ENCODE measurements around the gene ATP6V1G1.

The ATP6V1G1 gene

GRCh38 chr9:114633438-114634089 is 46.0 kb downstream of the ATP6V1G1 start:
- in situ Hi-C loops (cut with MboI; ENCODE audit: low sequenced_read_pairs, unreplicated experiment): no loop called here
- DNase-seq (ENCODE audit: low spot score): no peak
- TF ChIP-seq, protein P1, sequence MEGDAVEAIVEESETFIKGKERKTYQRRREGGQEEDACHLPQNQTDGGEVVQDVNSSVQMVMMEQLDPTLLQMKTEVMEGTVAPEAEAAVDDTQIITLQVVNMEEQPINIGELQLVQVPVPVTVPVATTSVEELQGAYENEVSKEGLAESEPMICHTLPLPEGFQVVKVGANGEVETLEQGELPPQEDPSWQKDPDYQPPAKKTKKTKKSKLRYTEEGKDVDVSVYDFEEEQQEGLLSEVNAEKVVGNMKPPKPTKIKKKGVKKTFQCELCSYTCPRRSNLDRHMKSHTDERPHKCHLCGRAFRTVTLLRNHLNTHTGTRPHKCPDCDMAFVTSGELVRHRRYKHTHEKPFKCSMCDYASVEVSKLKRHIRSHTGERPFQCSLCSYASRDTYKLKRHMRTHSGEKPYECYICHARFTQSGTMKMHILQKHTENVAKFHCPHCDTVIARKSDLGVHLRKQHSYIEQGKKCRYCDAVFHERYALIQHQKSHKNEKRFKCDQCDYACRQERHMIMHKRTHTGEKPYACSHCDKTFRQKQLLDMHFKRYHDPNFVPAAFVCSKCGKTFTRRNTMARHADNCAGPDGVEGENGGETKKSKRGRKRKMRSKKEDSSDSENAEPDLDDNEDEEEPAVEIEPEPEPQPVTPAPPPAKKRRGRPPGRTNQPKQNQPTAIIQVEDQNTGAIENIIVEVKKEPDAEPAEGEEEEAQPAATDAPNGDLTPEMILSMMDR (IDR thresholded peaks at IDR 0.05; ENCODE audit: borderline replicate concordance, control extremely low read depth, extremely low read depth, insufficient read depth, missing control alignments): no peak

DNA sequence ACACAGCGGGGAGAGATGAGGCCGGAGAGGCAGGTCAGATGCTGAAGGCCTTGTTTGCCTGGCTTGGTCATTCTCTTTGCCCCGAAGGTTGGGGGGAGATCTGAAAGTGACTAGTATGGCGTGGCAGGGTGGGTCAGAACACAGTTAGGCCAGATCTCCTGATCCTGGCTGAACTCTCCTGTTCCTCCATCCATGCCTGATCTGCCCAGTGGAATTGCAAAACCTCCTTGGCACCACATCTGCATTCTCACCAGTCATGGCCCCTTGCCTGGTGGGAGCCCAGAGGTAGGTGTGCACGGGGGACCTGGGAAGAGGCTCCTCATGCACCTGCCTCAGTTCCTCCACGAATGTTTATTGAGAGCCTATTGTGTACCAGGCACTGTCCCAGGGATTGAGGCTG is 46.8 kb downstream of the ATP6V1G1 start:
- in situ Hi-C loops (cut with MboI; ENCODE audit: low sequenced_read_pairs, unreplicated experiment): no loop called here
- TF ChIP-seq, protein P1 (IDR thresholded peaks at IDR 0.05; ENCODE audit: borderline replicate concordance, control extremely low read depth, extremely low read depth, insufficient read depth, missing control alignments): no peak
- no peak for DNase-seq (ENCODE audit: low spot score)

GRCh38 chr9:114638404-114638803 is 50.8 kb downstream of the ATP6V1G1 start:
- no peak for DNase-seq (ENCODE audit: low spot score)
- in situ Hi-C loops (cut with MboI; ENCODE audit: low sequenced_read_pairs, unreplicated experiment): no loop called here
- TF ChIP-seq, protein P1 (IDR thresholded peaks at IDR 0.05; ENCODE audit: borderline replicate concordance, control extremely low read depth, extremely low read depth, insufficient read depth, missing control alignments): no peak

GRCh38 chr9:114641967-114642366 is 54.4 kb downstream of the ATP6V1G1 start:
- in situ Hi-C loops (cut with MboI; ENCODE audit: low sequenced_read_pairs, unreplicated experiment): no loop called here
- DNase-seq (ENCODE audit: low spot score): no peak
- TF ChIP-seq, protein P1 (IDR thresholded peaks at IDR 0.05; ENCODE audit: borderline replicate concordance, control extremely low read depth, extremely low read depth, insufficient read depth, missing control alignments): no peak

DNA sequence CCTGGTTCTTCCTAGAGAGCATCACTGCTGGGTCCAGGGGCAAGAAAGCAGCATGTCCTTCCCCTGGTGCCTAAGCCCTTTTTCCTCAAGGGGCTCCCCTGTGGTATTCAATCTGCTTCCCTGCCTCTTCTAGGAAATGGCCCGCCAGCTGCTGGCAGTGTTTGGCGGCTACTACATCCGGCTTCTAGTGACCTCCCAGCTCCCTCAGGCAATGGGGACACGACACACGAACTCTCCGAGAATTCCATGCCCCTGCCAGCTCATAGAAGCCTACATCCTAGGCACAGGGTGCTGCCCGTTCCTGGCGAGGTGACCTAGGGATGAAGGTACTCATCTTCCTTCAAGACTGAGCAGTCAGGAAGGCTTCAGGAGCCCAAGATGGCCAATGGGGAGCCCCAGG is 55.4 kb downstream of the ATP6V1G1 start:
- in situ Hi-C loops (cut with MboI; ENCODE audit: low sequenced_read_pairs, unreplicated experiment): no loop called here
- TF ChIP-seq, protein P1 (IDR thresholded peaks at IDR 0.05; ENCODE audit: borderline replicate concordance, control extremely low read depth, extremely low read depth, insufficient read depth, missing control alignments): no peak
- DNase-seq (ENCODE audit: low spot score): no peak

DNA sequence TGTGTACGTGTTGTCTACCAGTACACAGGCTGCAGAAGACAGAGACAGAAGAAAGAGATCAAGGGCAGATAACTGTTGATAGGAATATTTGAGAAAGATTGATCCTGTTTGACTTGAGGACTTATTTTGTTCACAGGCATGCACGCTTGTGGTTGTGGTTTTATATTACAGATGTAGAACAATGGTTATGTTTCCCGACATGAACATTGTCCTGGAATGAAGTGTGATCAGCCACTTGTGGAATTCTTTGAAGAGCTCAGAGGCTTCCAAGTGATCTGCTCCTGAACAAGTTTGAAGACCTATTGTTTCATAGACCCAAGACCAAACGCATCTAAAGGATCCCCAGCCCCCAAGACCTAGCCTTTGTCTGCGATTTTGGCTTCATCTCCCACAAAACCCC is 56.3 kb downstream of the ATP6V1G1 start:
- TF ChIP-seq, protein P1 (IDR thresholded peaks at IDR 0.05; ENCODE audit: borderline replicate concordance, control extremely low read depth, extremely low read depth, insufficient read depth, missing control alignments): no peak
- in situ Hi-C loops (cut with MboI; ENCODE audit: low sequenced_read_pairs, unreplicated experiment): no loop called here
- DNase-seq (ENCODE audit: low spot score): no peak

All from GM13976 (cell line).